ENCODE data around the gene ENPP3. TPM values are rescaled to one million over a fixed set of nuclear protein-coding genes. Genes with fewer than 3 reads are reported as not detected.

The ENPP3 gene
- total RNA-seq, 1 donor from 2014 or later = 5.7 TPM

DNA sequence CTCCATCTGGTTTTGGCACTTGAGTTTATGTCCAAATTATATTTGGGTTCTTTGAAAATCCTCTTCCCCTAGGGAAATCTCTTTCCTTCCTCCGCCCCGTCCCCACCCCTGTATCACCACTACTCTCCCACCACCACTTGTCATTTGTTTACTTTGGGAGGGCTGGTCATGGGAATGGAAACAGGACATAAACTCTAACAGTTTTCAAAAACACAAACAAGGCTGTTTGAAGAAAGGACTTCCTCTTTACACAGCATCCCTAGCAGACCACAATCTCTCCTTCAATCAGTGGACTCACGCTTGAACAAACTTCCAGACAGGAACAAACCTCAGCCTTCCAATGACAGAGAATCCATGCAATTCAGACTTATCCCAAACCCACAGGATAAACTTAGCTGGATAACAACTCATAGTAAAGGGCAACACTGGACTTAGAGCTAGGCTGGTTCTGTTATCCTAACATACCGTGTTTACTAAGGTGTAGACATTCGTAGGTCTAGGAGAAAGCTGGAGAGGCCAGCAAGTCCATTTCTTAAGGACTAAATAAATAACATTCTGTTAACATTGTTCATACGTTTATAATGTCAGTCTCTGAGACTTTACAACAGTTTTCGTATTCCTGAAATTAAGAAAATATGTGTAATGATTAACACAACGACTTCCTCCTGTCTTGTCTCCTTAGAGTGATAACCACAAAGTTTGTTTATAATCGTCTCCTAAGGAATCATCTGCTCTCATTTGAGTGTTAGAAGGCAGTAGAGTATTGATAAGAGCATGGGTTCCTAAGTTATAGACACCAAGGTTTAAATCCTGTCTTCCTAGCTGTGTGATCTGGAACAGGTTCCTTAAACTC is 117.8 kb downstream of the ENPP3 start:
- intact Hi-C loops (cut with micrococcal nuclease) = no loop called here
- DNase-seq (ENCODE audit: low spot score) = no peak
- Mint-ChIP-seq H3K4me1 (ENCODE audit: low read depth) (no peaks in the 10 kb centered on the region), H3K36me3 (ENCODE audit: low read depth) (no peaks in the 10 kb centered on the region), H3K27ac (no peak overlapping the region), H3K27me3 (ENCODE audit: insufficient read depth) (peaks cover 11% of the 10 kb centered on the region), H3K9me3 (no peaks in the 10 kb centered on the region), H3K4me3 (no peak overlapping the region)

DNA sequence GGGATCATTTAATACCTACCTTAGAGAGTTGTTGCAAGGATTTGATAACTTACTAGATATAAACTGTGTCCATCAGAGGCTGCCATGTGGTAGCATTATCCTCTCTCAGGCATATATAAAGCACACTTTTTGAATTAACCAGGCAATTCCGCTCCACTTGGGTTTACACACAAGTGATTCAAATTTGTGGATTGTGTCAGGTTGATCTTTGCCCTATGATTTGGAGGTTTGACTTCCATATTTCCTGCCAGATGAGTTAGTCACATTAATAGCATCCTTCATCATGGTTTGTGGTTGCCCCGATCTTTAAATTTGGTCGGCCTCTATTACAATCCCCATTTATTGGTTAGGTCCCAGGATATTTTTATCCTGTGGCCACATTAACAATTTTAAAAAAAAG is 118.5 kb downstream of the ENPP3 start:
- no peaks in the 10 kb centered on the region for H3K4me1 Mint-ChIP-seq (ENCODE audit: low read depth)
- H3K36me3 Mint-ChIP-seq (ENCODE audit: low read depth) = no peaks in the 10 kb centered on the region
- H3K27me3 Mint-ChIP-seq (ENCODE audit: insufficient read depth) = peaks cover 10% of the 10 kb centered on the region
- no peak for DNase-seq (ENCODE audit: low spot score)
- no peak overlapping the region for H3K4me3 Mint-ChIP-seq
- no peak overlapping the region for H3K27ac Mint-ChIP-seq
- intact Hi-C loops (cut with micrococcal nuclease) = no loop called here
- H3K9me3 Mint-ChIP-seq = no peaks in the 10 kb centered on the region

DNA sequence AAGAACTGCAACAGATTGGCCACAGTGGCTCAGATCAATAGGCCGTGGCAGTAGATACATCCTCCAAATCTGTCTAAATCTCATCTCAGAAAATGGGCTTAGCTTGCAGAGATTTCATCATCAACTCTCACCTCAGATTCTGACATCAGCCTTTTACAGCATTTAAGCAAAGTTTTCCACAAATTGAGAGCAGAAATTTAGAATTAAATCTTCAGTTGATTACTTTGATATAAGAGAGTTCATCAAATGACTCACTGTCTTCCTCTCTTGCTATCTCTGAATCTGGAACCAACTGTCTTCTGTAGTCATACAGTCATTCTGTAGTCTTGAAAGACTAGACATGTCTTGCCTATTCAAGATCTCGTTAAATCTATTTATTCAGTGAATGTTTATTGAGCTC is 118.9 kb downstream of the ENPP3 start:
- H3K9me3 Mint-ChIP-seq = no peaks in the 10 kb centered on the region
- DNase-seq (ENCODE audit: low spot score) = no peak
- intact Hi-C loops (cut with micrococcal nuclease) = no loop called here
- H3K36me3 Mint-ChIP-seq (ENCODE audit: low read depth) = no peaks in the 10 kb centered on the region
- H3K27ac Mint-ChIP-seq = no peak overlapping the region
- peaks cover 7% of the 10 kb centered on the region for H3K27me3 Mint-ChIP-seq (ENCODE audit: insufficient read depth)
- no peaks in the 10 kb centered on the region for H3K4me1 Mint-ChIP-seq (ENCODE audit: low read depth)
- H3K4me3 Mint-ChIP-seq = no peak overlapping the region

DNA sequence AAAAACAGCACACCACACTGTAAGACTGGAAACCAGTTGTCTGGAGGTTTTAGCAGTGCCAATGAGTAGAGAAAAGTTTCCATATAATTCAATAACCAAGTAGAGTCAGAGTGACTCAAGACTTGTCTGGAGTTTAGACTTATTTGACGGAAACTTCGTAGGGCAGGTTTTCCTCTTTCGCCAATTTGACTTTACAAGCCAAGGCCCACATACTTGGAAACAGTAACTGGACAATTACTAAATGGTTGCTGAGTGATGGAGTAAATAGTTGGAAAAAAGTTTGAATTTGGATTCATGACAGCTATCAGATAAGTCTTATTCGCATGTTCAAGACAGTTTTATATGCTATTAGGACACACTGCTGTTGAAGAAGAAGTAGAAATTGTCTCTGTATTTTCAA is 121.8 kb downstream of the ENPP3 start:
- Mint-ChIP-seq H3K9me3 (no peaks in the 10 kb centered on the region), H3K27me3 (ENCODE audit: insufficient read depth) (peaks cover 7% of the 10 kb centered on the region), H3K4me3 (no peak overlapping the region), H3K36me3 (ENCODE audit: low read depth) (no peaks in the 10 kb centered on the region), H3K27ac (no peak overlapping the region), H3K4me1 (ENCODE audit: low read depth) (no peaks in the 10 kb centered on the region)
- DNase-seq (ENCODE audit: low spot score) = no peak
- intact Hi-C loops (cut with micrococcal nuclease) = no loop called here

DNA sequence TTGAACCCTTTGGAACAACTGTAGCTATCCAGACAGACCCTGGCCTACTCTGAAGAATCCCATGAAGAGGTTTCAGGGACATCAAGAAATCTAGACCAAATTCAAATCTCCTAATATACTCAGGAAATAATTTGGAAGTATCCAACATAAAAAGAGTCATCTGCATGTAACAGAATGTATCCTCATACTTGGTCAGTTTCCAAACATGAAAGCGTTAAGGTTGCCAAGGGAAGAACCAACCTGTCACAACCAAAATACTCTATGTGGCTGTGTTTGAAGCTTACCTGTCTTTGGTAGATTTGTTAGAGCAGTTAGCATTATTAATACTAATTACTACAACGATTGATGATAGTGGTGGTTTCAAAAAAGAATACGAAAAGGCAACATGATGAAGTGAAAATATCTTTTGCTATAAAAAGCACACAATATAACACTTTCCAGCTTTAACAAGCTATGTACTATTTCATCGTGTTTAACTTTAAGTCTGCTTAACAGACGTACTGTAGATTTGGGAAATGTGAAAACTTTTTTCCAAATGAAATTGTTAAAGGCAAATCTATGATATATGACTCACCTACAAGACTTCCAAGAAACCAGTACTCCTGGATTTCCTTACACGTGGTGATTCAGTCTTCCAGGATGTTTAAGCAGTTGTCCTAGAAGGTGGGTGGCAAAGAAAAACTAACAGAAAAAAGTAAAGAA is 124.1 kb downstream of the ENPP3 start:
- Mint-ChIP-seq H3K27me3 (ENCODE audit: insufficient read depth) (peaks cover 4% of the 10 kb centered on the region), H3K27ac (no peak overlapping the region), H3K4me3 (no peak overlapping the region), H3K9me3 (no peaks in the 10 kb centered on the region), H3K4me1 (ENCODE audit: low read depth) (no peaks in the 10 kb centered on the region), H3K36me3 (ENCODE audit: low read depth) (no peaks in the 10 kb centered on the region)
- no peak for DNase-seq (ENCODE audit: low spot score)
- intact Hi-C loops (cut with micrococcal nuclease) = no loop called here

DNA sequence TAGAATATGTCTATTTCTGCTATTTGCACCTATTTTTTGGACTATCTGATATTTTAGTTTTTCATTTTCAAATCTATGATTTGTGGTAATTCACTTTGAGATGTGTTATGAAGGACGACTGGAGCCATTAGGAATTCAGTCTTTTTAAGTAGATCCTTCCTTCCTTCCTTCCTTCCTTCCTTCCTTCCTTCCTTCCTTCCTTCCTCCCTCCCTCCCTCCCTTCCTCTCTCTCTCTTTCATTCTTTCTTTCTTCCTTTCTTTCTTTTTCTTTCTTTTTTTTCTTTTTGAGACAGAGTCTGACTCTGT is 124.6 kb downstream of the ENPP3 start:
- Mint-ChIP-seq H3K9me3 (no peaks in the 10 kb centered on the region), H3K27me3 (ENCODE audit: insufficient read depth) (peaks cover 6% of the 10 kb centered on the region), H3K4me1 (ENCODE audit: low read depth) (no peaks in the 10 kb centered on the region), H3K4me3 (no peak overlapping the region), H3K36me3 (ENCODE audit: low read depth) (no peaks in the 10 kb centered on the region), H3K27ac (no peak overlapping the region)
- intact Hi-C loops (cut with micrococcal nuclease) = no loop called here
- no peak for DNase-seq (ENCODE audit: low spot score)

DNA sequence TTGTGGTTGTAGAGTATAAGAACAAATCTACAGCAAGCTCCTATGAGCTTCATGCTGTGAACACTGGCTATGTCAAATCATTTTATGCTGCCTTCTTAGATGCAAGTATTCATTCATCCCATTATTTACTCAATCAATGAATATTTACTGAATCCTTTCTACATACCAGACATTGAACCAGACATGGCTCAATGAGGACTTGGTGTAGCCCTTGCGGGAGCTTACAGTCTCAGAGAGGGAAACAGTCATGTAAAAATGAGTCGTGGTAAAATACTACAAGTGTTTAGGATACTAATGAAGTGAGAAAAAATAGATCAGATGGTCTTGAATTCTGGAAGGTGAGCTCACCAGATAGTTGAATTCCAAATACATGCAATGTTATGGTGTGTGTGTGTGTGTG is 125.9 kb downstream of the ENPP3 start:
- DNase-seq (ENCODE audit: low spot score) = no peak
- H3K27me3 Mint-ChIP-seq (ENCODE audit: insufficient read depth) = peaks cover 6% of the 10 kb centered on the region
- H3K27ac Mint-ChIP-seq = no peak overlapping the region
- H3K4me3 Mint-ChIP-seq = no peak overlapping the region
- no peaks in the 10 kb centered on the region for H3K36me3 Mint-ChIP-seq (ENCODE audit: low read depth)
- intact Hi-C loops (cut with micrococcal nuclease) = no loop called here
- no peaks in the 10 kb centered on the region for H3K9me3 Mint-ChIP-seq
- no peaks in the 10 kb centered on the region for H3K4me1 Mint-ChIP-seq (ENCODE audit: low read depth)

DNA sequence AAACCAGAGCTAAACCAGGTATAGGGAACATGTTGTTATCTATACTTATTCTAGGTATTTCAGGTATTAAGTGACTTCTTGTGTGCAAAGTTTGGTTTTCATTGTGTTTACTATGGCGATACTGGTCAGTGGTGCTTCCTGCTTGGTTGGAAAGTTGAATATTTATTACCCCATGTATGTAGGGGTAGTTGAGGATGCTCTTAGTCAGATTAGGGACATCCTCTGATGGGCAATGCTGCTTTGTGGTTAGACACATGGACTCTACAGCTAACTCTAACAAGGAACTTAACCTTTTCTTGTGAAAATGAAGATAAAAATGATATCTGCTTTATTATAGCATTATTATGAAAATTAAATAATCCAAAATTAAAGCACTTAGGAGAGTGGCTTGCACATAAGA is 126.6 kb downstream of the ENPP3 start:
- no peaks in the 10 kb centered on the region for H3K9me3 Mint-ChIP-seq
- no peak overlapping the region for H3K4me3 Mint-ChIP-seq
- H3K4me1 Mint-ChIP-seq (ENCODE audit: low read depth) = no peaks in the 10 kb centered on the region
- no peaks in the 10 kb centered on the region for H3K36me3 Mint-ChIP-seq (ENCODE audit: low read depth)
- intact Hi-C loops (cut with micrococcal nuclease) = no loop called here
- peaks cover 6% of the 10 kb centered on the region for H3K27me3 Mint-ChIP-seq (ENCODE audit: insufficient read depth)
- H3K27ac Mint-ChIP-seq = no peak overlapping the region
- DNase-seq (ENCODE audit: low spot score) = no peak

DNA sequence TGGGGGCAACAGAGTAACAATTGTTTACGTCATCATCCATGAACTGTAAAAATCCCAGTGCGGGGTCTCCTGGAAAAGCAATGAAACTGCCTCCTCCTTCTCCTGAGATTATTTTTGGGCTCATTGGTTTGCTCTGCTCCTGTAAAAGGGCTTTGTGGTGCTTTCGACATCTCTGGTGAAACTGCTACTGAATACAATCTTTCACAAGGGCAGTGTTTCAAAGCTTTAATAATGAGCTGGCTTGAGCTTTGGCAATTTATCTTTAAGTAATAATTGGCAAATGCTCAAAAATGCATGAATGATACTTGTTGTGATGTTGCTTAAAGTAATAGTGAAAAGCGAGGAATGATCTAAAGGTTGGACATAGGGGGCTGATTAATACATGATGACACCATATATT is 127.2 kb downstream of the ENPP3 start:
- no peak for DNase-seq (ENCODE audit: low spot score)
- no peaks in the 10 kb centered on the region for H3K36me3 Mint-ChIP-seq (ENCODE audit: low read depth)
- H3K4me3 Mint-ChIP-seq = no peak overlapping the region
- H3K9me3 Mint-ChIP-seq = no peaks in the 10 kb centered on the region
- H3K4me1 Mint-ChIP-seq (ENCODE audit: low read depth) = no peaks in the 10 kb centered on the region
- H3K27me3 Mint-ChIP-seq (ENCODE audit: insufficient read depth) = peaks cover 6% of the 10 kb centered on the region
- H3K27ac Mint-ChIP-seq = no peak overlapping the region
- intact Hi-C loops (cut with micrococcal nuclease) = no loop called here

DNA sequence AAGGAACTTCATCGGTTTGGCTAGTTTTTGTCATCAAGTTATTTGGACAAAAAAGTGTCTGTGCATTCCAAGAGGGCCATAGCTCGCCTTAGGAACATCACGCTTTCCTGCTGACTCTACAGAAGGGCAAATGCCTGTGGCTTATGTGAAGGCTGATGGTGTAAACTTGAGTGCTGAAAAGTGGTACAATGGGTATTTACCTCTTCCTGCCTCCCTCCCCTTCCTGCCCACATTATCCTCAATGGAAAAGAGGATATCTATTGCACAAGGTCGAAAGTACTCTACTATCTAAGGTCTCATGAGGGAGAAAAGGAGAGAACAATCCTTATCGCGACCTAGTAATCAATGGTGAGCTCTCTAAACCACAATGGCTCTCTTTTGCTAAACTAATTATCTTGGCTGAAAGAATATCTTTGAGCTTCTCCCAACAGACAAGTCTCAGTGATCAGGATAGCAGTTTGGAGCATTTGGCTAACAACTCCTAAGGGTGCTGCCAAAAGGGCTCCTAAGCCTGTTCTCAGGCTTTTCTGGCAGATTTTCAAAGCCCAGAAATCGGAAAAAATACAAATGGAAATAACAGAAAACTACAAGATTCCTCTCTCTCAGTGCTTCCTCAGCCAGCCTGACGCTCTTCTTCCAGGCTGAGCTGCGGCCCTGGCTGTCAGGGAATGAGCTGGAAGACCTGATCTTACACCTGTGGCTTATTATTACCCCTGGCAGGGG is 128.1 kb downstream of the ENPP3 start:
- H3K9me3 Mint-ChIP-seq = no peaks in the 10 kb centered on the region
- H3K36me3 Mint-ChIP-seq (ENCODE audit: low read depth) = no peaks in the 10 kb centered on the region
- H3K4me3 Mint-ChIP-seq = no peak overlapping the region
- intact Hi-C loops (cut with micrococcal nuclease) = no loop called here
- H3K27ac Mint-ChIP-seq = no peak overlapping the region
- no peak for DNase-seq (ENCODE audit: low spot score)
- H3K4me1 Mint-ChIP-seq (ENCODE audit: low read depth) = no peaks in the 10 kb centered on the region
- peaks cover 7% of the 10 kb centered on the region for H3K27me3 Mint-ChIP-seq (ENCODE audit: insufficient read depth)

DNA sequence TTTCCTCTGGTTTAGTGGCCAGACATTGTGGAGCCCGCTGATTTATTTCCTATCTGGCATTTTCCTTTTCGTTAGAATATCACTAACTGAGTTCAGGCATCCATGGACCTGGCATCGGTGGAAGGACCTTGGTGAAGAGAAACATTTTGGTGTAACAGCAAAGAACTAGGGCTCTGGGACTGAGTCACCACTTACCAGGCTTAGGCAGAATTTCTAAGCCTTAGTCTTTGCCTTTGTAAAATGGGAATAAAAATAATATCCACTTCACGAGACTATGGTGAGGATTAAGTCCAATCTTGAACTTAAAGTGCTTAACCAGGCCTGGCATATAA is 128.7 kb downstream of the ENPP3 start:
- Mint-ChIP-seq H3K9me3 (no peaks in the 10 kb centered on the region), H3K36me3 (ENCODE audit: low read depth) (no peaks in the 10 kb centered on the region), H3K27ac (no peak overlapping the region), H3K4me3 (no peak overlapping the region), H3K4me1 (ENCODE audit: low read depth) (no peaks in the 10 kb centered on the region), H3K27me3 (ENCODE audit: insufficient read depth) (peaks cover 7% of the 10 kb centered on the region)
- no peak for DNase-seq (ENCODE audit: low spot score)
- intact Hi-C loops (cut with micrococcal nuclease) = no loop called here

DNA sequence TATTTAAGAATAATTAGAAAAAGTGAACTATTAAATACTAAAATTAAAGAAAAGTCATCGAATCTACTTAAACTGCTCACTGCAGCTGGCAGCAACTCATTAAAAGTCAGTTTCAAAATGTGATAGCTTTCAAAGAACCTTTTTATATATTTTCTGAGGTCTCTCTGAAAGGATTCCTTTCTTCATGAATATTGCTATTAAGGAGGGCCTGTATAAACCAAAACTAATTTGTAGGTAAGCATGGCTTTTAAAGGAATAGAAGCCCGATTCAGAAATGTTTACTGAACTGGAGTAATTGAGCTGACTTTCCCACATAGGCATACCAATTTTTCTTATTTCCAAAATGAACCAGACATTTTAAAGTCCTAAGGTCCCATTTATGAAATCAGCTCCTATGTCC is 129.5 kb downstream of the ENPP3 start:
- Mint-ChIP-seq H3K9me3 (no peaks in the 10 kb centered on the region), H3K4me1 (ENCODE audit: low read depth) (no peaks in the 10 kb centered on the region), H3K4me3 (no peak overlapping the region), H3K36me3 (ENCODE audit: low read depth) (no peaks in the 10 kb centered on the region), H3K27ac (no peak overlapping the region), H3K27me3 (ENCODE audit: insufficient read depth) (peaks cover 7% of the 10 kb centered on the region)
- intact Hi-C loops (cut with micrococcal nuclease) = no loop called here
- no peak for DNase-seq (ENCODE audit: low spot score)

DNA sequence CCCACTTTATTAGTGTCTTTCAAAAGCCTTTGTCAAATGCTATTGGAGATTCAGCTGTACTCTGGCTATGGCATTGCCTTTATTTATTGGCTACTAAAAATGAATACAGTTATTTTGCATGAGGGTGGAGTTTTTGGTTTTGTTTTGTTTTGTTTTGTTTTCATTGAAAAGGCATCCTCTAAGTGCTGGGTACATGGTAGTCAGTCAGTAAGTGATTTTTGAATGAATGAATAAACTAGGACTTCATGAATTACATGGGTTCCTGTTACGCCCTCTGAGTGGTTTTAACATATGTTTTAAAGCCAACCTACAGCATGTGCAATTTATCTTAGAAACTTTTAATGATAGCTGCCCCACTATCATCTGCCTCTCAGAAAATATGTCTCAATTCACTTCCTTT is 131.9 kb downstream of the ENPP3 start:
- no peak for DNase-seq (ENCODE audit: low spot score)
- intact Hi-C loops (cut with micrococcal nuclease) = no loop called here
- Mint-ChIP-seq H3K27ac (no peak overlapping the region), H3K4me1 (ENCODE audit: low read depth) (no peaks in the 10 kb centered on the region), H3K36me3 (ENCODE audit: low read depth) (no peaks in the 10 kb centered on the region), H3K4me3 (no peak overlapping the region), H3K27me3 (ENCODE audit: insufficient read depth) (peaks cover 9% of the 10 kb centered on the region), H3K9me3 (no peaks in the 10 kb centered on the region)

Data from activated T-helper 1 cell treated with anti-CD3 and anti-CD28 coated beads, Interleukin-12 subunit alpha, Interleukin-12 subunit beta, Interleukin-2, Interleukin-4 antibody, amounts not matched to agents 30 ng/mL and 10 ng/mL and 1 ng/mL, durations not matched to agents 14 hours and 24 hours and 36 hours (primary cell).